Muscle layer of duodenum (tissue), 2 donors: ENCODE data around the gene COX5B.
A peak's percentile ranks its signal among the peaks of the same experiment; 100 is the strongest.

Experiments
- H3K27ac ChIP-seq: one replicate; pipeline ENCODE4 v1.7.0; 2013; ENCODE audit warnings: mild to moderate bottlenecking, low read length
- H3K27me3 ChIP-seq: one replicate; pipeline ENCODE4 v1.7.0; 2013; ENCODE audit warnings: low read depth, mild to moderate bottlenecking, control low read depth, low read length
- H3K36me3 ChIP-seq, 2 donors: one replicate each; pipeline ENCODE4 v1.7.0; 2013; ENCODE audit warnings: low read length in 2 of 2, control low read depth in 1 of 2, mild to moderate bottlenecking in 1 of 2; ENCODE audit not compliant: insufficient read depth in 2 of 2, control insufficient read depth in 1 of 2
- H3K4me1 ChIP-seq, 2 donors: one replicate each; pipeline ENCODE4 v1.7.0; 2013; ENCODE audit warnings: low read length in 2 of 2, mild to moderate bottlenecking in 2 of 2, control low read depth in 1 of 2, moderate library complexity in 1 of 2; ENCODE audit not compliant: insufficient read depth in 2 of 2, control insufficient read depth in 1 of 2
- H3K4me3 ChIP-seq, 2 donors: one replicate each; pipeline ENCODE4 v1.7.0; 2013; ENCODE audit warnings: low read length in 2 of 2, low read depth in 1 of 2, mild to moderate bottlenecking in 1 of 2
- H3K9me3 ChIP-seq, 2 donors: one replicate each; pipeline ENCODE4 v1.7.0; 2013; ENCODE audit warnings: low read length in 2 of 2, control low read depth in 1 of 2, mild to moderate bottlenecking in 1 of 2; ENCODE audit not compliant: control insufficient read depth in 1 of 2
- donor health status: healthy.

Gene COX5B

DNA sequence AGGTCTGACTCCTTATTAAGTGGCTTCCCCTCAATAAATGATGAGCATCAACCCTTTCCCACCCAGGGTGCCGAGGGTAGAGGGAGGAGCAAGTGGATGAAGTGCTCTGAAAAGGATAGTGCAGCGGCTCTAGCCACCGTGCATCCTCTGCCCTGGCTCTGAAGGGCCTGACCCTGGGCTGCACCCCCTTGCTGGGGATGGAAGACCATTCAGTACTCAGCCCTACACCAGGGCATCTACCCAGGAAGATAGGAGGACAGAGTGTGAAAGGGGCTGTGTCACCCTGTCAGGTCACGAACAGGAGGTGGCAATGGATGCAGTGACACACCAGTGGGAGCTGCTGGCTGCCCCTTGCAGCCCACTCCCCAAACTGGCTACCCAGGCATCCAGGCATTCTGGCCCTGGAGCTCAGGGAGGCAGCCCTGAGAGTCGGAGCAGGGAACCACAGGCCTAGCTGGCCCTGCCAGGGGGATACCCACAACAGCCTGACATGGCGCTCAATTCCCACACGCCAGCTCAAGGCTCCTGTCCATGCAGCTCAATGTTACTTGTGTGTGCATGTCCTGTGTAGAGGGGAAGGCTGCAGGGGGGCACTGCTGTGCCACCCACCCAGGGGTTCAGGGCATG, 10.4 kb downstream of the COX5B start:
- Histone ChIP-seq H3K36me3 (peaks cover 28 to 57% of the 10 kb centered on the region in 2 donors), H3K4me1 (peaks cover 0 to 9% of the 10 kb centered on the region in 2 donors), H3K4me3 (no peak overlapping the region), H3K27me3 (no peaks in the 10 kb centered on the region), H3K27ac (no peak overlapping the region), H3K9me3 (peaks cover 0 to 3% of the 10 kb centered on the region in 2 donors)

GRCh38 chr2:97656905-97657587, 11.2 kb downstream of the COX5B start:
- Histone ChIP-seq H3K9me3 (peaks cover 0 to 3% of the 10 kb centered on the region in 2 donors), H3K27me3 (no peaks in the 10 kb centered on the region), H3K36me3 (peaks cover 28 to 57% of the 10 kb centered on the region in 2 donors), H3K27ac (no peak overlapping the region), H3K4me1 (peaks cover 1 to 17% of the 10 kb centered on the region in 2 donors), H3K4me3 (no peak overlapping the region)

DNA sequence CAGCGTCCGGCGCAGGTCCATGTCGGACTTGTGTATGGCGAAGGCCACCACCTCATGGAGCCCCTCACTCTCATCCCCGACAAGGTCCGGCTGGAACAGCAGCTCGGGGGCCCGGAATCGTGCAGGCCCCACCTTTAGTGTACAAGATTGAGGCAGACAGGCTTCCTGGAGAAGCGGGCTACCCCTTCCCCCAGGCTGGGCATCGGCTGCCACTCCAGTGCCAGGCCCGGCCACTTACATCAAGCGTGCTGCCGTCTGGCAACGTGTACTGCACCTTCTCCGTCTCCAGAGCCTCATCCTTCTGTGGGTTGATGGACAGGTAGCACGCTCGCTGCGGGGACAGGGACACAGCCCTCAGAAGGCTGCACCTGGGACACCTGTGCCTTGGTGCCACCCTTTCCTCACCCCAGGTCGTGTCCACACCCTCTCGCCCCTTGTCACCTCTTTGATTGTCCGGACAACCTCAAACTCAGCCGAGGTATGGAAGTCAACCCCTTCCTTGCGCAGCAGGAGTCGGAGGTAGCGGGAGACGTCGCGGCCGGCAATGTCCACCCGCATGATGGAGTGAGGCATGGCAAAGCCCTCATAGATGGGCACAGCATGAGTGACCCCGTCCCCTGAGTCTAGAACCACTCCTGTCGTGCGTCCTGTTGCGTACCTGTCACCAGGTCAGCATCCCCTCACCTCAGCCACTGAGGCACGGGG, 12.3 kb downstream of the COX5B start:
- Histone ChIP-seq H3K4me1 (peaks cover 8 to 24% of the 10 kb centered on the region in 2 donors), H3K27ac (no peak overlapping the region), H3K27me3 (no peaks in the 10 kb centered on the region), H3K4me3 (no peak overlapping the region), H3K9me3 (peaks cover 0 to 3% of the 10 kb centered on the region in 2 donors), H3K36me3 (peaks cover 28 to 60% of the 10 kb centered on the region in 2 donors)

GRCh38 chr2:97658691-97659157, 12.9 kb downstream of the COX5B start:
- Histone ChIP-seq H3K36me3 (peaks cover 28 to 64% of the 10 kb centered on the region in 2 donors), H3K27me3 (no peaks in the 10 kb centered on the region), H3K9me3 (peaks cover 0 to 3% of the 10 kb centered on the region in 2 donors), H3K27ac (no peak overlapping the region), H3K4me1 (peaks cover 8 to 24% of the 10 kb centered on the region in 2 donors), H3K4me3 (no peak overlapping the region)

- H3K27me3 ChIP-seq: no peaks in the 10 kb centered on the region
- H3K4me3 ChIP-seq: no peak overlapping the region
- peaks cover 8 to 24% of the 10 kb centered on the region in 2 donors for H3K4me1 ChIP-seq
- H3K9me3 ChIP-seq: no peaks in the 10 kb centered on the region
- H3K36me3 ChIP-seq: peaks cover 28 to 57% of the 10 kb centered on the region in 2 donors
- no peak overlapping the region for H3K27ac ChIP-seq
Measured at GRCh38 chr2:97659256-97660043, 13.6 kb downstream of the COX5B start.

DNA sequence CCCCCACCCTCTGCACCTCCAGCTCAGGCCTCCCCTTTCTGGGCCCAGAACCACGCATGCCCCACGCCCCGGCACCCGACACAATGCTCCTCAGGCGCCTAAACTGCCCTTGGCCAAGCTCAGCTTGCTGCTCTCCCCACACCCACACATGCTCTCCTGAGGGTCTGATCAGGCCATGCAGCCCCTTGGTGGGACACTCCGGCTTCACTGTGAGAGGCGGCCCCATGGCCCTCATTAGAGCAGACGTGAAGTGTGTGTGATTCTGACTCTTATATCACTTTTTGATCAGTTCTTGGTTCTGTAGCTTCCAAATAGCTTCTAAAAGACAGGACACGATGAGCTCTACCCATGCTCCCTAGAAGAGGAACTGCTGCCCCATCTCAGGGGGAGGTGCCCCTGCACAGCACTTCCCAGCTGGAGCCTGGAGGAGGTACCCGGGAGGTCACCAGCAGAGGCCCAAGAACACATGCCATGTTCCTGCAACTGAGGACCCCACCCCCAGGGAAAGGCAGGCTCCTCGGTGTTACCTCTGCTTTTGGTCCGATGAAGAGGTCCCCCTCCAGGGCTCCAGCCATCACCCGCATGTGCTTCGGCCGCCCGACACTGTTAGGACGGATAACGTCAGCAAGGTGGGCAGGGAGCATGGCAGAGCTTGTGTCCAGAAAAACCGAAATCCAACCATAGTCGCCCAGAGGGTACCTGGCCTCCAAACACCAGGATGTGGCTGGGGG, 14.3 kb downstream of the COX5B start:
- Histone ChIP-seq H3K4me1 (peaks cover 8 to 31% of the 10 kb centered on the region in 2 donors), H3K27me3 (no peaks in the 10 kb centered on the region), H3K4me3 (no peak overlapping the region), H3K27ac (no peak overlapping the region), H3K9me3 (no peaks in the 10 kb centered on the region), H3K36me3 (peaks cover 28 to 49% of the 10 kb centered on the region in 2 donors)

DNA sequence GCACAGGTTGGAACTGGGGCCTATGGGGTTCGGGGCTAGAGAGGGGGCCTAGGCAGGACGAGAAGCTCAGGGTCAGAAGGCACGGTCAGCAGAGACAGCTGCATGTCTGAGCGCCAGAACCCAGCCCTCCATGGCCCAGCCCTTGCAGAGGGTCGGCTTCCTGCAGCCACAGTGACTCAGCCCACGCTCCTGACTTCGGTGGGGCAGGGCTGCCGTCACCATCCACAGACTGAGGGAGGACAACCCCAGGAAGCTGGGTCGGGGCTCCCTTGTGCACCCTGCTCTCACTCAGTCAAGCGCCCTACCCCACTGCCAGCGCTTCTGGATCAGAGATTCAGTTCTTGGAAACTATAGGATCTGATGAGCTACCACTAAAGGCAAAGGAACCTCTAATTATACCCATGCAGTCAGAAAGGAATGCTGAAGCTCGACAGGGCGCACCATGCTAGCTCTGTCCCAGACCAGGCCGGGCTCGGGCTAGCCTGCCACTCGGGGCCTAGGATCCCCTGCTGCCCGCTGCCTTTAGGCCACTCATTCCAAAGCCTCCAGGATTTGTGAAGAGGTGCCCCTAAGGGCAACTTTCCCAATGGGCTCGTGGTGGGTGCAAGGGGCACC, 15.0 kb downstream of the COX5B start:
- Histone ChIP-seq H3K4me1 (peaks cover 8 to 31% of the 10 kb centered on the region in 2 donors), H3K27ac (no peak overlapping the region), H3K9me3 (no peaks in the 10 kb centered on the region), H3K36me3 (peaks cover 25 to 47% of the 10 kb centered on the region in 2 donors), H3K27me3 (no peaks in the 10 kb centered on the region), H3K4me3 (no peak overlapping the region)

DNA sequence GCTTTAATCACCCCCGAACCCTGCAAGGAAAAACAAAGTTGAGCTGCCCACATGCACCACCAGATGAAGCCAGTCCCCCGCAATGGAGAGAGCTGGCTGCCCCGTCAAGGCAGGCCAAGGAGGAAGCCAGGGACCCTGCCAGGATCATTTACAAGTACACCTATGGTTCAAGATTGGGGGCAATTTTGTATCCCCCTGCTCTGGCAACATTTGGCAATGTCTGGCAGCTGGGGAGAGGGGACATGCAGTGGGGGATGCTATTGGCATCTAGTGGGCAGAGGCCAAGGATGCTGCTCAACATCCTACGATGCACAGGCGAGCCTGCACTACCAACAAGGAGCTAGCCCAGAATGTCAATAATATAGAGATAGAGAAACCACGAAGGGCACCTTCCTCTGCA, 16.1 kb downstream of the COX5B start:
- Histone ChIP-seq H3K9me3 (no peaks in the 10 kb centered on the region), H3K4me3 (peak overlapping the region; percentile 77 to 79), H3K27me3 (no peaks in the 10 kb centered on the region), H3K36me3 (peaks cover 15 to 37% of the 10 kb centered on the region in 2 donors), H3K4me1 (peaks cover 8 to 31% of the 10 kb centered on the region in 2 donors), H3K27ac (peak overlapping the region; percentile 93)

DNA sequence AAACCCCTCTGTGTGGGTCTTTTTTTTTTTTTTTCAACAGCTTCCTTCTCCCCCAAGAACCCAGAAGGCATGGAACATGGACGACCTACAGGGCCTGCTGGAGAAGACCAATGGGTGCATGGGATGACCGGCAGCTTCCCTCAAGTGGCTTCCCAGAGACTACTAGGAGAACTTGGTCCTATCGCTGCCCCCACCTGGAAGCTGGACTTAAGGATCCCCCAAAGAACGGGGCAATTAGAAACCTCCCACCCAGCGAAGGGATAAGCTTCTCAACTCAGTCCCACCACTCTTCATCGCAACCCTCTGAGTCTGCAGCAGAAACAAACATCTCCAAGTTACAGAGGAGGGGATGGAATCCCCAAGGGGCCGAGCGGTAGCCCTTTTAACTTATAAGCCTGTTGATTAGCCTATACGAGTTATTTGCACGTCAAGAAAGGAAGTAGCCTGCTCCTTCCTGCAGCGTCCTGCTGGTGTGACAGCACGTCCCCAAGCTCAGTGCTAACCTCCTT, 16.6 kb downstream of the COX5B start:
- Histone ChIP-seq H3K27ac (peak overlapping the region; percentile 93), H3K27me3 (no peaks in the 10 kb centered on the region), H3K4me1 (peaks cover 8 to 31% of the 10 kb centered on the region in 2 donors), H3K9me3 (no peaks in the 10 kb centered on the region), H3K4me3 (peak overlapping the region; percentile 77 to 79), H3K36me3 (peaks cover 11 to 32% of the 10 kb centered on the region in 2 donors)
